Loucy (cell line): ENCODE data around the gene CTSK.

Experiments
- H2AFZ ChIP-seq: fragments of 200-600 bp; sonication (generic); 2 replicates; pipeline ENCODE4 v1.6.0; 2016; ENCODE audit warnings: antibody characterized with exemption, mild to moderate bottlenecking, low read length, moderate library complexity
- H3F3A ChIP-seq: fragments of 200-600 bp; 2 replicates; pipeline ENCODE4 v1.6.0; 2016; ENCODE audit warnings: antibody characterized with exemption, low read depth, mild to moderate bottlenecking
- H3K27me3 ChIP-seq: fragments of 200-600 bp; sonication (generic); 2 replicates; pipeline ENCODE4 v1.6.1; 2014; ENCODE audit warnings: low read length, mild to moderate bottlenecking; ENCODE audit not compliant: insufficient read depth, poor library complexity, severe bottlenecking
- H3K36me3 ChIP-seq: fragments of 200-600 bp; sonication (generic); 2 replicates; pipeline ENCODE4 v1.6.1; 2016; ENCODE audit warnings: low read length; ENCODE audit not compliant: insufficient read depth
- H3K4me1 ChIP-seq: fragments of 200-600 bp; sonication (generic); 2 replicates; pipeline ENCODE4 v1.5.1; 2014; ENCODE audit warnings: low read length, mild to moderate bottlenecking; ENCODE audit not compliant: insufficient read depth, poor library complexity, severe bottlenecking
- H3K4me2 ChIP-seq: fragments of 200-600 bp; sonication (generic); 2 replicates; pipeline ENCODE4 v1.6.0; 2014; ENCODE audit warnings: antibody characterized with exemption, low read length, low read depth, mild to moderate bottlenecking; ENCODE audit not compliant: poor library complexity, severe bottlenecking
- H3K4me3 ChIP-seq: fragments of 200-600 bp; sonication (generic); 2 replicates; pipeline ENCODE4 v1.5.1; 2014; ENCODE audit warnings: low read length, mild to moderate bottlenecking, mixed read lengths; ENCODE audit not compliant: poor library complexity, severe bottlenecking
- H3K79me2 ChIP-seq: fragments of 200-600 bp; sonication (generic); 2 replicates; pipeline ENCODE4 v1.6.1; 2014; ENCODE audit warnings: low read length; ENCODE audit not compliant: insufficient read depth
- H3K9ac ChIP-seq: fragments of 200-600 bp; sonication (generic); 2 replicates; pipeline ENCODE4 v1.6.0; 2014; ENCODE audit warnings: mild to moderate bottlenecking, low read depth, low read length, moderate library complexity; ENCODE audit not compliant: poor library complexity, severe bottlenecking
- H3K9me2 ChIP-seq: fragments of 200-600 bp; sonication (generic); replicated peaks from 2 replicates; pipeline ENCODE4 v1.6.1; 2016; ENCODE audit warnings: low read depth, low read length, mixed read lengths
- H3K9me3 ChIP-seq: fragments of 200-600 bp; sonication (generic); 2 replicates; pipeline ENCODE4 v1.6.1; 2014; ENCODE audit warnings: mild to moderate bottlenecking, antibody characterized with exemption, low read length, low read depth; ENCODE audit not compliant: insufficient read depth
- H4K20me1 ChIP-seq: fragments of 200-600 bp; sonication (generic); 2 replicates; pipeline ENCODE4 v1.6.0; 2014; ENCODE audit warnings: antibody characterized with exemption, low read length, mild to moderate bottlenecking; ENCODE audit not compliant: insufficient read depth, poor library complexity, severe bottlenecking
- EZH2phosphoT487 ChIP-seq: fragments of 200-600 bp; IDR thresholded peaks from 2 replicates; pipeline ENCODE4 v1.6.1; 2018; ENCODE audit warnings: antibody characterized with exemption, mild to moderate bottlenecking, moderate library complexity, borderline replicate concordance
- TF ChIP-seq, protein P1 (sequence below): fragments of 200-600 bp; sonication (generic); conservative IDR thresholded peaks from 2 replicates; pipeline ENCODE4 v1.5.1; 2014; ENCODE audit warnings: mild to moderate bottlenecking, antibody characterized with exemption, low read length

CTSK gene

GRCh38 chr1:150832597-150832996 lies 24.5 kb upstream of the CTSK start:
- no peaks in the 10 kb centered on the region for H3K4me1 ChIP-seq
- H3K9me2 ChIP-seq, result no peaks in the 10 kb centered on the region
- TF ChIP-seq, protein P1, sequence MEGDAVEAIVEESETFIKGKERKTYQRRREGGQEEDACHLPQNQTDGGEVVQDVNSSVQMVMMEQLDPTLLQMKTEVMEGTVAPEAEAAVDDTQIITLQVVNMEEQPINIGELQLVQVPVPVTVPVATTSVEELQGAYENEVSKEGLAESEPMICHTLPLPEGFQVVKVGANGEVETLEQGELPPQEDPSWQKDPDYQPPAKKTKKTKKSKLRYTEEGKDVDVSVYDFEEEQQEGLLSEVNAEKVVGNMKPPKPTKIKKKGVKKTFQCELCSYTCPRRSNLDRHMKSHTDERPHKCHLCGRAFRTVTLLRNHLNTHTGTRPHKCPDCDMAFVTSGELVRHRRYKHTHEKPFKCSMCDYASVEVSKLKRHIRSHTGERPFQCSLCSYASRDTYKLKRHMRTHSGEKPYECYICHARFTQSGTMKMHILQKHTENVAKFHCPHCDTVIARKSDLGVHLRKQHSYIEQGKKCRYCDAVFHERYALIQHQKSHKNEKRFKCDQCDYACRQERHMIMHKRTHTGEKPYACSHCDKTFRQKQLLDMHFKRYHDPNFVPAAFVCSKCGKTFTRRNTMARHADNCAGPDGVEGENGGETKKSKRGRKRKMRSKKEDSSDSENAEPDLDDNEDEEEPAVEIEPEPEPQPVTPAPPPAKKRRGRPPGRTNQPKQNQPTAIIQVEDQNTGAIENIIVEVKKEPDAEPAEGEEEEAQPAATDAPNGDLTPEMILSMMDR, result no peak
- no peak for TF ChIP-seq EZH2phosphoT487
- H3K27me3 ChIP-seq, result no peaks in the 10 kb centered on the region
- H3K9ac ChIP-seq, result no peak overlapping the region
- no peaks in the 10 kb centered on the region for H3K79me2 ChIP-seq
- no peaks in the 10 kb centered on the region for H3F3A ChIP-seq
- H4K20me1 ChIP-seq, result no peaks in the 10 kb centered on the region
- H3K9me3 ChIP-seq, result no peaks in the 10 kb centered on the region
- no peak overlapping the region for H3K4me3 ChIP-seq
- peaks cover 68% of the 10 kb centered on the region for H3K36me3 ChIP-seq
- no peak overlapping the region for H3K4me2 ChIP-seq
- no peak overlapping the region for H2AFZ ChIP-seq

GRCh38 chr1:150829751-150830150 lies 21.7 kb upstream of the CTSK start:
- no peaks in the 10 kb centered on the region for H4K20me1 ChIP-seq
- no peaks in the 10 kb centered on the region for H3K27me3 ChIP-seq
- H3K79me2 ChIP-seq, result no peaks in the 10 kb centered on the region
- H3K4me2 ChIP-seq, result no peak overlapping the region
- no peak overlapping the region for H2AFZ ChIP-seq
- H3K9me2 ChIP-seq, result no peaks in the 10 kb centered on the region
- peaks cover 66% of the 10 kb centered on the region for H3K36me3 ChIP-seq
- TF ChIP-seq, protein P1, result peak; percentile 40; the same call in 1 of the 2 replicates
- no peak for TF ChIP-seq EZH2phosphoT487
- H3K9me3 ChIP-seq, result no peaks in the 10 kb centered on the region
- no peaks in the 10 kb centered on the region for H3F3A ChIP-seq
- H3K9ac ChIP-seq, result no peak overlapping the region
- H3K4me1 ChIP-seq, result no peaks in the 10 kb centered on the region
- H3K4me3 ChIP-seq, result no peak overlapping the region

- Histone ChIP-seq H3K27me3 (no peaks in the 10 kb centered on the region), H3K9me3 (no peaks in the 10 kb centered on the region), H3K4me2 (no peak overlapping the region), H3K4me1 (no peaks in the 10 kb centered on the region), H3K36me3 (peaks cover 49% of the 10 kb centered on the region; the same call in 1 of the 2 replicates), H3K9me2 (no peaks in the 10 kb centered on the region), H3K79me2 (no peaks in the 10 kb centered on the region), H2AFZ (no peak overlapping the region), H3F3A (no peaks in the 10 kb centered on the region), H4K20me1 (no peaks in the 10 kb centered on the region), H3K9ac (no peak overlapping the region), H3K4me3 (no peak overlapping the region)
- TF ChIP-seq, protein P1, result no peak
- TF ChIP-seq EZH2phosphoT487, result no peak
These were observed 18.2 kb upstream of the CTSK start for GRCh38 chr1:150826299-150826698.
